Stimulated activated CD4-positive, alpha-beta T cell treated with anti-CD3 and anti-CD28 coated beads, TNF-alpha, amount 100 ng/mL, for 1 hour (primary cell): ENCODE results near the gene SMPD3.

Experiments
- DNase-seq, 3 donors: peaks; one replicate each; pipeline ENCODE4 v3.0.0-alpha.2; 2020; ENCODE audit warnings: low read depth in 3 of 3, low spot score in 1 of 3

SMPD3 gene

DNA sequence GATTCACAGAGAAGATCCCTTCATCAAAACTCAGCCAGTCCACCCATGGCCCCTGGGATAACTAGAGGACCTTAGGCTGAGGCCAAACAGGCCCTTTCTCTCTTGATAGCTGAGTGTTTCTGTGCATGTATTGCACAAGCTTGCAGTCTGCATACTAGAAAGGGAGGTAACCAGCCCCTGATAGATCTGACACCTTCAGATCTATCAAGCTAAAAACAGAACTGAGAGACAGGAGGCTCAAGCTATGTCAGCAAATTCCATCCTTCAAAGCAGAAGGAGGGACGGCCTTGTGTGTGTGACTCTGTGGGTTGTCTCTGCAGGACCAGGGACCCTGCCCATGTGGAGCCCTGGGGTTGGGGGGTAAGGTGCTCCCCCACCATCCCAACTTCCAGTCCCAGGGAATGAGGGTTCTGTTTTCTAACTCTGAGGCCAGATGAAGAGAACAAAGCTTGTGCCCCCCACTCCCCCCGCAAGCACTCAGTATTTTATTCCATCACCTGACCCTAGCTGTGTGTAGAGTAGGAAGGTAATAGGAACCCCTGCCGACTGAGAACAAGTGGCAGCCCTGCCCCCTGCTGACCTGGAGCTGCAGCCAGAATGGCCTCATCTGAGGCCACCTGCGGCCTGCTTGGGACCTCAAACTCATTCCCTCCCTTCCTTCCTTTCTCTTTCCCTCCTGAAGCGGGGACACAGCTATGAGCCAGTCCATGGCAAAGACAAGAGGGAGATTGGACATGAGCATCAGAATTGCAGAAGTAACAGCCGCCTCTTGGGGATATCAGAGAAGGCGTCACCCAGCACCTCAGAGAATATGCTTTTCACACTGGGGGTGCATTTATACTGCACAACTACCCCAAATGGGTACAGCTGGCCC lies 63.8 kb downstream of the SMPD3 start:
- no peak for DNase-seq

GRCh38 chr16:68383858-68384257 lies 64.5 kb downstream of the SMPD3 start:
- DNase-seq: no peak

DNA sequence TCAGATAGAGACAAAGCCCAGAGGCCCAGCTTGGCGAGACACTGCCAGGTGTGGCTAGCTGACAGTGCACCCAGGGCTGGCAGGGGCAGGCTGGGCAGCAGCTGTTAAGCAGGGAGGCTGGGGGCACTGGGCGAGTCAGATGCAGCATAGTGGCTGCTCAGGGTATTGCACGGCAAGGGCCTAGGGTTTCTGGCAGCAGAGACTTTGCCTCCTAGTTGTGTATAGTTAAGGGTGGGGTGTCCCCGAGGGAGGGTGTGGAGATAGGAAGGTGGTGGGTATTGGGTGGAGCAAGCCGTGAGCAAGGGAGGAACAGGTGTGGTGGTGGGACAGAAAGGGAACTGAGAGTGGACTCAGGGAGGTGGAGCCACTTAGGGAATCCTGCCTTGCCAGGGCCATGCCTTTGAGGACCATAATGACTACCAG lies 66.0 kb downstream of the SMPD3 start:
- DNase-seq: no peak

DNA sequence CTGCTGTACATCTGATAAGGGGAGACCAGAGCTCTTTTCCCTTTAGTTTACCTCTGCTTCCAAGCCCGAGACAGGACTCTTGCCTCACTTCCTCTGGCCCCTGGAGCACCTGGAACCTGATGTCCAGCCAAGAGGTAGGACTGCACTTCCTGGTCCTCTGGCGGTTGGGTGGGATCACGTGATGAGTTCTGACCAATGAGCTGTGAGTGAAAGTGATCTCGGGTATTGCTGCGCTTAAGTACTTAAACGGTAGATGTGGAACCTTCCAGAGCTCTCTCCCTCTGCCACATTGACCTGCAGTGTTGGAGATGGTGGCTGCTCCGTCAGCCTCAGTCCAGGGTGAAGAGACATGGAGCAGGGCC lies 67.0 kb downstream of the SMPD3 start:
- no peak for DNase-seq

- no peak for DNase-seq
These were observed 67.5 kb downstream of the SMPD3 start for GRCh38 chr16:68380676-68381362.

GRCh38 chr16:68380348-68380670 lies 68.0 kb downstream of the SMPD3 start:
- DNase-seq: no peak

DNA sequence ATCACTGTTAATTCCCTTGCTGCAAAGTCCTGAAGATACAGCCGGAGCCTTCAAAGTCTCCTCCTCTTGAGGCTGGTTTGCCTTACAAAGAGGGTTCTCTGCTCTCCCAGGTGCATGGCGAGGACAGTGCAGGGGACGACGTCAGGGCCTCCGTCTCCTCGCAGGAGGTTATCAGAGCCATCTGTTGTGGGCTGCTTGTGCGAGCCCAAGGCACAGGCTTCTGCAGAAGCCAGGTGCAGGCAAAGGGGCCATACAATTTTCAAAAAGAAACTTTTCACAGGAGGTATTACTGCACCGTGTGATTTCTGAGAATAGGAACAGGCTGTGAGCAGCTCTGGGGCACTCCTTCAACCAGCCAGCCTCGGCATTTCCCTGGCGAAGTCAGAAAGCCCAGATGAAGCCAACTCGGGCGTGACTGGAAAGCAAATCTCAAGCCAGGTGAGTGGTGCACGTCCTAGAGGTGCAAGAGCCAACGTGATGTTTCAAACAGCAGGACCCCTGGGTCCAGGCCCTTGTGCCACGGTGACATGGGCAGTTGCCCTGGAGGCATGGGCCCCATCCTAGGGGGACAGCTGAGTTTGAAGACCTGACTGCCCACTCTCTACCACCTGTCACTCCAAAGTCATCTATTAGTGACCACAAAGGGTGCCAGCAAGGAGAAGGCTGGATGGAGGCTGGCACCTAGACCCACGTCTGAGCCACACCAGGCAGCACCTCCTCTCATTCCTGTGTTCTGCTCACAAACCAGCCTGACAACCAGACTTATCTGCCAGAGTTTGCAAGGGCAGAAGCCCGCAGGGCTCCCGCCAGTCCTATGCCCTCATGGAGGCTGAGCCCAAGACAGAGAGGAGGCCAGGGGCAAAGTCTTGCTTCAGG lies 68.6 kb downstream of the SMPD3 start:
- no peak for DNase-seq

DNA sequence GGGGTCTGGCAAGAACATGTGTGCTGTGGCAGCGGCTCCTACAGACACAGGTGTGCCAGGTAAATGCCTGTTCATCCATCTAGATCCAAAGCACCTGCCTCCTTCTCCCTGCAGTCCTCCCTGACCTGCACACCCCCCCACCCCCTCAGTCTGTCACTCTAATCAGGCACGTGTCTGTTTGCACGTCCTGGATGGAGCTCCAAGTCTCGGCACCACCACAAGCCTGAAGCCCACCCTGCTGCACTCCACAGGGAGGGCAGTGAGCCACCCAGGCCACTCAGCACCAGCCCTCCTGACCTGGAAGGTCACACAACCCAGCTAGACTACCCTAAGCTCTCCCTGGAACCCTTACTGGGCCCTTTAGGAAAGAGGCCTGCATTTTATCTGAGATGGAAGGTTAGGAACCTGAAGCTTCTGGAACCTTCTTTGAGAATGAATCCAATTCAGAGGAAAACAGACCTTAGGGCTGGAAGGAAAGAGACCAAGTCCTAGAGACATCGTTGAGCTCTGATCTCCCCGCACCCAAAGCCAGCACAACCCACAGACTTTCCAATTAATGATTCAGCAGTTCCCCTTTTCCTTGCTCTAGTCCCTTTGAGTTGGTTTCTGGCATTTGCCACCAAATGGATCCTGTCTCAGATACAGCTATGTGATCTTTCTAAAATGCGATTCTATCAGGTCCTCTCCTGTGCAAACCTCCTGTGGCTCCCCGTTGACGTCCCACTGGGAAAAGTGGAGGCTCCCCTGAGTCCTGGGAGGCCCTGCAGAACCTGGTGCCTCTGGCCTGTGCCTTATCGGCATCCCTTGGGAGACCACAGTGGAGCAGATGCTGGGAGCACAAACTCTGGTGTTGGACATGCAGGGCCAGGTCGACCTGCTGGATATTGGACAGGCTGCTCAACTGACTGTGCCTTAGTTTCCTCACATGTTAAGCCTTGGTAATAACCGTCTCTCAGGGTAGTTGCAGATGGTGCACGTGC lies 69.6 kb downstream of the SMPD3 start:
- no peak for DNase-seq

- no peak for DNase-seq
These were observed 70.5 kb downstream of the SMPD3 start for GRCh38 chr16:68377667-68378393.

DNA sequence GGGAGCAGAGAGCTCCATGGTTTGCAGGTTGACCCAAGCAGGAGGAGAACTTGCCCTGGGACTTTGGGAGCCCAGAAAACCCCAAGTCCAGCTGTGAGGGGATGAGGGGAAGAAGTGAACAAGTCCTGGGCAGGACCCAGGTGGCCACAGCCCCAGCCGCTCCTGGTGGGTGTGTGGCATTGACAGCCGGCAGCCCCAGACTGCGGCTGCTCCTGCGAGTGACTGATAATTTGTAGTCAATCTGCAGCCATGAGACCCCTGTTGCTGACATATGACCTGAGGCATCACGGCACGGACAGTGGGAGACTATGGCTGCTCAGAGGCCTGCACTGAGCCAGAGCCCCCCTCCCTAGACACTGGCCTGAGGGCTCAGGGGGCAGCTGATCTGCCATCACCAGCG lies 71.1 kb downstream of the SMPD3 start:
- no peak for DNase-seq

GRCh38 chr16:68376590-68376989 lies 71.7 kb downstream of the SMPD3 start:
- no peak for DNase-seq

DNA sequence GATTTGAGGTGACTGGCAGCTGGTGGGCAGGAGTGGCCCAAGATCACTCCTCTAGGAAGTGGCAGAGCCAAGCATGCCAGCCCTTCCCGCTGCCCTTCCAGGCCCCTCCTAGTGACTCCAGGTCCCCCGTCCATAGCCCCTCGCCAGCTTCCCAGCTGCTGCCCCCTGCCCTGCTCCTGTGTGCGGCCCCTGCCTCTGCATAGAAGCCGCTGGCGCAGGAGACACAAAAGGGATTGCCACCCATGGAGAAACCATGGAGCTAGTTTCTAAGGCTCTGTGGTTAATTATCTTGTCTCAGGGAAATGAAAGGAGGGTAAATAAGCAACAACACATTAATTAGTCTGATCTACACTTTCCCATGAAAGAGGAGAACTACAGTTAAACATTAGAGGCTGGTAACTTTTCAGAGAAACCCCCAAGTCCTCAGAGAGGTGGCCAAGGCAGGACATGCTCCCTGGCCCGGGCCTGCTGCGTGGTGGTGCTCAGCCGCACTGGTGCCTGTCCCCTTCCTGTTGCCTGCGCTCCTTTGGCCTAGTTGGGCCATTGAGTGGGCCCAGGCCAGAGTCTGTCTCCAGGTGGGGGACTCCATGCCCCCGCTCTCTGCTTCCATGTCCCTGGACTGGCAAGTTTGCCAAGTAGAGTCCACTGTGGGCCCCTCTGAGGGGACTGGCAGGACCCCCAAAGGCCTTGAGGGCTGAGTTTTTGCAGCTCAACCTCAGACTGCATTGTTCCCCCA lies 72.3 kb downstream of the SMPD3 start:
- no peak for DNase-seq

DNA sequence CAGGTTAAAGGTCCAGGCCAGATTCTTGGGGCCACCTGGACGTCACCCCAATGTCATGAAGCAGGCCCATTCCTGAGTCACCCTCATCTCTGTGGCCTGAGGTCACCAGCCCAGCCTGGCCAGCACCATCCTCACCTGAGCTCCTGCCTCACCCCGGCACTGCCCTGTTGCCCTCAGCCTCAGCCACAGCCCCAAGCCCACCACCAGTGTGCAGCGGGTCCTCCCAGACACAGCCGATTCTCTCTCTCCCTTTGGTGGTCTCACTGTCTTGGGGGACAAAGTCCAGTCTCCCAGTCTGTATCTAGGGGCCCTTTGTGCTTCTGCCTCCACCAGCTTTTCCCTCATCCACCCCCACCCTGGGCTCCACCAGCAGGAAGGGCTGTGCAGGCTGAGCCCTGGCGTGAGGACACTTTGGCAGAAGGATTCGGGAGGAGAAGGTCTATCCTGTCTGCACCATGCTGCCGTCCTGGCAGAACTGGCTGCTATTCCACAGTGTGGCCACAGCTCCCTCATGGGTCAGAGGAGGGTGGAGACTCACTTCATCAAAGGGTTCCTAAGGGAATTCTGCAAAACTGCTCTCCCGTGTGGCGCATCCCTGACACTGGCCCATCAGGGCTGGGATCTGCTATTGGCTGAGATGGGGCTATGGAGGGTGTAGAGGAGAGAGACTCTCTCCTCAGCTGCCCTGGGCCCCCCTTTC lies 73.2 kb downstream of the SMPD3 start:
- DNase-seq: no peak

DNA sequence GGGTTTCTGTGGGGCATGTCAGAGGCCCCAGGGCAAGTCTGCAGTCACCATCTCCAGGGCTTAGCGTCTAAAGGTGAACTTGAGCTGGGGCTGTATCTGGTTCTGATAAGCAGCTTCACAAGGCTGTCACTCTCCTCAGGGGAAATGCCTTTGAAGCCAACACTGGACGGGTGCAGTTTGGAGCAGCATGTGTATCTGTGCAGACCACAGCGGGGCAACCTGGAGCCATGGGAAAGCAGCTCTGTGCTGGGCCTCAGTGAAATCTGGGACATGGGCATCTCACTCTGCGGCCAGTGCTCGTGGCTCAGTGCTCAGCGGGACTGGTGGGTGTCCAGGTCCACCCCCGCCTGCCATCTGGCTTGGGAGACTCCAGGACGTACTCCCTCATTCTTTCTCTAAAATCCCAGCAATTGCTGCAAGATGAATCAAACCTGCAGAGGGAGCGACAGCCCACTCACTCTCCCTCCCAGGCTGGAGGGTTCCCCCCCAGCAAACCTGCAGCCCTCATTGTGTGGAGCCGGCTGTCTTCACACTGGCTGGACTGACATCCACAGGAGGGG lies 74.0 kb downstream of the SMPD3 start:
- no peak for DNase-seq

- no peak for DNase-seq
These were observed 74.6 kb downstream of the SMPD3 start for GRCh38 chr16:68373528-68374245.

DNA sequence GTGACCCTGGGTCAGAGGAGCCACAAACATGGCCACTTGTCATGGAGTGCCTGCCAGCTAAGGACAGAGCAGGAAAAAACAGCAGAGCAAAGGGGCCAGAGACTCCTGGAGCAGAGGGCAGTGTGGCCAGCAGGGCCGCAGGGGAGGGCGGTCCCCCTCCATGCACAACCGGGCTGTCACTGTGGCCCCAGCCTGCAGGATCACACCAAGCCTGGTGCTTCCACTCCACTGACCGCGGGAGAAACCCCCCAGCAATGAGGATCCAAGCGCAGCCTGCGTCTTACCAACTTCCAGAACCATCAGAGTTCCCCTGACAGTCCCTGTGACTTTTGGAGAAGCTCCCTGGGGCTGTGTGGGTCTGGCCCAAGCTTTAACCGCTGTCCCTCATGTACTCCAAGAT lies 75.5 kb downstream of the SMPD3 start:
- no peak for DNase-seq

GRCh38 chr16:68372381-68372720 lies 76.0 kb downstream of the SMPD3 start:
- no peak for DNase-seq
